ENCODE results near the gene CCDC197. TPM values are rescaled to one million over a fixed set of nuclear protein-coding genes. Genes with fewer than 3 reads are reported as not detected.

CCDC197 gene
- total RNA-seq, 1 donor from 2014 or later = not detected

- Mint-ChIP-seq H3K4me3 (ENCODE audit: low read depth) (no peak overlapping the region), H3K36me3 (ENCODE audit: insufficient read depth) (peaks cover 29% of the 10 kb centered on the region), H3K27ac (no peak overlapping the region), H3K4me1 (ENCODE audit: low read depth) (no peaks in the 10 kb centered on the region), H3K9me3 (ENCODE audit: low read depth) (no peaks in the 10 kb centered on the region), H3K27me3 (no peaks in the 10 kb centered on the region)
- DNase-seq (ENCODE audit: low spot score, unreplicated experiment) = no peak
- no peak for TF ChIP-seq CTCF (IDR thresholded peaks at IDR 0.05; ENCODE audit: unreplicated experiment)
Observed at GRCh38 chr14:94054401-94054800, 57.3 kb downstream of the CCDC197 start.

GRCh38 chr14:94054936-94055335 is 57.8 kb downstream of the CCDC197 start:
- H3K4me1 Mint-ChIP-seq (ENCODE audit: low read depth) = no peaks in the 10 kb centered on the region
- H3K36me3 Mint-ChIP-seq (ENCODE audit: insufficient read depth) = peaks cover 28% of the 10 kb centered on the region
- no peak for DNase-seq (ENCODE audit: low spot score, unreplicated experiment)

GRCh38 chr14:94056579-94057308 is 59.6 kb downstream of the CCDC197 start:
- H3K4me1 Mint-ChIP-seq (ENCODE audit: low read depth) = no peaks in the 10 kb centered on the region
- H3K27ac Mint-ChIP-seq = no peak overlapping the region
- H3K27me3 Mint-ChIP-seq = no peaks in the 10 kb centered on the region
- no peaks in the 10 kb centered on the region for H3K9me3 Mint-ChIP-seq (ENCODE audit: low read depth)
- no peak overlapping the region for H3K4me3 Mint-ChIP-seq (ENCODE audit: low read depth)
- TF ChIP-seq CTCF (IDR thresholded peaks at IDR 0.05; ENCODE audit: unreplicated experiment) = no peak
- no peak for DNase-seq (ENCODE audit: low spot score, unreplicated experiment)
- peaks cover 24% of the 10 kb centered on the region for H3K36me3 Mint-ChIP-seq (ENCODE audit: insufficient read depth)

More at GRCh38 chr14:94054936-94055335, 57.8 kb downstream of the CCDC197 start:
- no peaks in the 10 kb centered on the region for H3K9me3 Mint-ChIP-seq (ENCODE audit: low read depth)
- no peak for TF ChIP-seq CTCF (IDR thresholded peaks at IDR 0.05; ENCODE audit: unreplicated experiment)
- no peak overlapping the region for H3K4me3 Mint-ChIP-seq (ENCODE audit: low read depth)
- H3K27ac Mint-ChIP-seq = no peak overlapping the region
- no peaks in the 10 kb centered on the region for H3K27me3 Mint-ChIP-seq

GRCh38 chr14:94058128-94058673 is 61.1 kb downstream of the CCDC197 start:
- no peak for TF ChIP-seq CTCF (IDR thresholded peaks at IDR 0.05; ENCODE audit: unreplicated experiment)
- Mint-ChIP-seq H3K4me3 (ENCODE audit: low read depth) (no peak overlapping the region), H3K36me3 (ENCODE audit: insufficient read depth) (peaks cover 18% of the 10 kb centered on the region), H3K27ac (no peak overlapping the region), H3K27me3 (no peaks in the 10 kb centered on the region), H3K4me1 (ENCODE audit: low read depth) (no peaks in the 10 kb centered on the region), H3K9me3 (ENCODE audit: low read depth) (no peaks in the 10 kb centered on the region)
- DNase-seq (ENCODE audit: low spot score, unreplicated experiment) = no peak

Small RNA genes within 50 kb of the gene (microRNA-seq; reads per million reads assigned to microRNA genes)
- gene MIR4506 (ENCODE audit: borderline number of aligned reads, unreplicated experiment) = not detected

Other genes starting within 250 kb of the CCDC197 start
- 3.2 and 4.0 TPM in 2 replicates for gene PRIMA1, start 208.8 kb upstream of the CCDC197 start, total RNA-seq
- not detected in 2 replicates for gene FAM181A, start 70.0 kb upstream of the CCDC197 start, total RNA-seq
- not detected in 2 replicates for gene ASB2, start 20.7 kb upstream of the CCDC197 start, total RNA-seq
- 7.0 and 7.4 TPM in 2 replicates for gene OTUB2, start 29.0 kb downstream of the CCDC197 start, total RNA-seq
- gene DDX24, start 83.9 kb downstream of the CCDC197 start, total RNA-seq = 139 and 141 TPM in 2 replicates
- 28.9 TPM in 2 replicates for gene IFI27L1, start 84.0 kb downstream of the CCDC197 start, total RNA-seq
- 5.8 and 7.5 TPM in 2 replicates for gene IFI27, start 113.4 kb downstream of the CCDC197 start, total RNA-seq
- 27.4 and 32.2 TPM in 2 replicates for gene IFI27L2, start 132.3 kb downstream of the CCDC197 start, total RNA-seq
- gene PPP4R4, start 177.0 kb downstream of the CCDC197 start, total RNA-seq = 12.8 and 13.5 TPM in 2 replicates

Measured in progenitor cell of endocrine pancreas (in vitro differentiated cells).